GM19025 (cell line): ENCODE data around the gene GNPDA2.
"Not testable (repeated sequence)": the region's sequence is repeated elsewhere in the genome, so short reads cannot be mapped to it uniquely, and the experiment has no call there.

Experiments used
- ATAC-seq: cut with Tn5 transposase; IDR thresholded peaks from one replicate; pipeline ENCODE4 v1.9.1; 2021; ENCODE audit warnings: mild to moderate bottlenecking, low read depth, moderate library complexity; ENCODE audit not compliant: unreplicated experiment

Gene GNPDA2

DNA sequence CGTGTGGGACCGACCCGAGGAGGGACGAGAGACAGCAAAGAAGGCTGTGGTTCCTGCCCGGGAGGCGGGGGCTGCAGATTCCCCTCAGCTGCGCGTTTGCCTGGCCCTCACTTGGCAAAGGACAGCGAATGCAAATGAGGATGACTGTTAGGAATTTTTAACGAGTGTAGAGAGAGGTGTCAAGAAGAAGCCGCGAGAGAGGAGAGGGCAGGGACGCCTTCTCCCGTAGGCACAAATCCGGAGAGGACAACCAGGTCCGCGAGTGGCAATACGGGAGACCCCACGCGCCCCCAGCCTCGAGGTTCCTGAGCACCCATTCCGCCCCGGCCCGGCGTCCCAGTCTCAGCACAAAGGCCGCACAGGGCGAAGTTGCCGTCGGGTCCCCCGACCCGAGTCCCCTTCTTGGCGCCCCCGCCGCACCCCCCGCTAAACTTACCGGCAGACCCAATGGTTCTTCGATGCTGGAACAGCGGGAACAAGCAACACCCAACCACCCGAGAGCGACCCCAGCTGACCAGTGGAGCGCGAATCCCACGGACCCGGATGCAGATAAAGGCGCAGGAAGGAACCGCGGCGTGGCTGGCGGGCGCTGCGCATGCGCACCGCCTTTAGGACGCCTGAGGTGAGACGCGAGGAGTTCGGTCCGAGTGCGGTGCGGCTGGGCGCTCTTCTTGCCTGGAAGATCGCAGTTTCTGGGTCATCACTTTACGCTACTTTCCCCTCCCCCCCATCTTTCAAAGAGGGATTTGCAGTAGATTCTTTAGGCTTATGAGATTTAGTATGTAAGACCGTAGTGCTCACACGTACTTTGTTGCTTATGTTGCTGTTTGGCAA lies at the start of gene GNPDA2:
Gene GNPDA2 (minus strand): TSS at position 519 of the 834 bp plus-strand sequence. CDS start 4,349 bp downstream, outside the sequence.
- peak; percentile 89 for ATAC-seq

DNA sequence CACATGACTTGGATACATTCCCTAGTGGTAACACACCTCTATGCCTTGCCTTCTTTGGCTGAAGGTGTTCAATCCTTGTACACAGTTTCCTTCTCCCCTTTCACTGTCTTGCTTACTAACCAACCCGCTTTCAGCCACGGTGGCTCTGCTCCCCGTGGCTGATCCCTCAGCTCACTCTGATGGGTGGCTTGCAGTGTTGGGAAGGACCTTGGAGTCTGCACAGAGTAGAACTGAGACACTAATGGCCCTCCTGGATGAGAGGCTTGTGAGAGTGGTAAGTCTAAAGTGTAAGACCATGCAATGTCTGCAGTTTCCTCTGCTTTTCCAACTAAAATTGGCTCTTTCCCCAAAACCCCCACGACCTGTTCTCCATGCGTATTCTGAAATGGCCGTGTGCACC lies 46.0 kb upstream of the GNPDA2 start:
- no peak for ATAC-seq

DNA sequence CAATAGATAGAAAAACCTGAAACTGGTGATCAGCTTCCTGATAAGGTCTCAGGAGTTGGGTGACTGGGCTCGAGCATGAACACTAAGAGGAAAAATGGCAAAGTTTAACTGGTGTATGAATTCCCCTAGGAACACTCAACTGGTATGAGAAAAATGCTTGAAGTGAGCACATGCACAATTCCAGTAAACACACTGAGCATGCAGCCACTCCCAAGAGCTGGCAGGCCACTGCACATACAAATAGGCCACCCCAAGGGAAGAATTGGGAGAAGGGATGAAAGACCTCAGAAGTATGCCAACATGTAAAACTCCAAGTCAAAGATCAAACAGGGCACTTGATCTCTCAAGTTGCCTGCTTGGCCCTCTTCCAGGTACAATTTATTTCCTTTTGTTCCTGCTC lies 45.4 kb upstream of the GNPDA2 start:
- ATAC-seq, result no peak

DNA sequence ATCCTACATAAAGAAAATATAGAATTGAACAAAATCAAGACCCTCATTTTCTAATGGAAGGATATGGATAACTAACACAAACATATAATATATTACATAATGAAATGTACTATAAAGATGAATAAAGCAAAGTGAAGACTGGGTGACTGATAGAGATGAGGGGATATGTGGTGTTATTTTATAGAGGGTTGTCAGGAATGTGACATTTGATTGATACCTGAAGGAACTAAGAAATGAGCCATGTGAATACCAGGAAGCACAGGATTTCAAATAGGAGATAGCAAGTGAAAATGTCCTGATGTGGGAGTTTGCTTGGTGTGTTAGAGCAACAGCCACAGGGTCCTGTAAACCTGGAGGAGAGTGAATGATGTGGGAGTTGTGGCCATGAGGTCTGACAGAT lies 40.1 kb upstream of the GNPDA2 start:
- ATAC-seq, result no peak

DNA sequence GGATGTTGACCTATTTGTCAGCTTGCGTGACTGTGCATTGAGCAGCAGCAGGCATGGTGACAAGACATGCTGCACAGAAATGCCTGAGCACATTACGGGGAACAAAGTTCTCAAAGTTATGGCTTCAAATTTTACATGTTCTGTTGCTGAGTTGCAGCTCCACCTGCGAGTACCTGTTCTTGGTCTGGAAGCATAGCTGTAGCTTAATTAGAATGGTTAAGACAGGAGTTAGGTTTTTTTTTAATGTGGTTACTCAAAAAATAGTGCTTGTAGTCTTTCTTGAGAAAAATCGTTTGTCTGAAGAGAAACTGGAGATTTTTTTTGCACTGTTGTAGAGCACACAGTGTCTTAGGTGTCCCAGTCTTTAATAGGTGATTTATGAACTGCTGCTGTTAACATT lies 38.8 kb upstream of the GNPDA2 start:
- ATAC-seq, result no peak

DNA sequence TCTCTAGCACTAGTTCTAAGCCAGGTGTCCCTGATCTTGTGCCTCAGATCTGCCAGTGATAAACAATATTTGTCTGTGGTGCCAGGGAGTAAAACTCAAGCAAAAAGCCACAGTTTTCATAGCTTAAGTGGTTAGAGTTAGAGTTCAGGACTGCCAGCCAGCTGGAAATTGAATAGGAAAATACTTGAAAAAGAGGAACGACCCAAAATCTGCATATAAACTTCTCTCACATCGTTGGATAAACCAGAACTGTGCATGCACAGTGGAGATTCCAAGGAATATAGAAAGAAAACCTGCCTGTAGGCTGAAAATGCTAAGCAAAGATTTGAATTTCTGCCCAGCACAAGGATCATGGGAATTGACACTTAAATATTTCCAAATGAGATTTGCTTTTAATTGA lies 35.0 kb upstream of the GNPDA2 start:
- ATAC-seq, result no peak

DNA sequence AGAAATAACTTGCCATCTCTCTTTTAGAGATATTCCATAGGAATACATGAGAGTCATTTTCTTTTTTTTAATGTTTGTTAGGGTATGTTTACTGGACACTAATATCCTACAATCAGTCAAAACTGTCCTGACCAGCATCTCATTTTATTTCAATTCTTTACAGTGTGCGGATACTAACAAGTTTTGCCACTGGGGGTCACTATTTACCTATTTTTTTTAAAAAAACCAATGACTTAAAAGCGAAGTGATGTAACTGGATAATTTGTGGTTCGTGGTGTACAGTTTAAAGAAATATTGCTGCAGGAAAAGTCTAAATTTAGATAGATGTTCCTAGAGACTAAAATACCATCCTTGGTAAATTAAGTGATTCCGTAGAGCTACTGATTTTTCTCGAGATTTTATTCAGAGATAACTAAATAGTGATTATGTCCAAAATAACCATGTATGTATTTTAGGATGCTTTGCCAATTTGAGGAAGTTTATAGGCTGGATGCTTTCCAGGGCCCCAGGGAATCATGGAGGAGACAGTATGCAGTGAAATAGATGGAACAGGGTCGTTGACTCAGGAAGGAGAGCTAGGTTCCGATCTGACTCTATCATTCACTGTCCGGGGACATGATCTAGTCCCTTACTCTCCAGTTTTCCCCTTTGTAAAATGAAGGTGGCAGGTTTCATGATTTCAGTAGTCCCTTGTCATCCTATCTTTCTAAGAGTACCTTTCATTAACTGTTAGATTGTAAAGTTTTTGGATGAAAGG lies 34.0 kb upstream of the GNPDA2 start:
- ATAC-seq, result no peak

DNA sequence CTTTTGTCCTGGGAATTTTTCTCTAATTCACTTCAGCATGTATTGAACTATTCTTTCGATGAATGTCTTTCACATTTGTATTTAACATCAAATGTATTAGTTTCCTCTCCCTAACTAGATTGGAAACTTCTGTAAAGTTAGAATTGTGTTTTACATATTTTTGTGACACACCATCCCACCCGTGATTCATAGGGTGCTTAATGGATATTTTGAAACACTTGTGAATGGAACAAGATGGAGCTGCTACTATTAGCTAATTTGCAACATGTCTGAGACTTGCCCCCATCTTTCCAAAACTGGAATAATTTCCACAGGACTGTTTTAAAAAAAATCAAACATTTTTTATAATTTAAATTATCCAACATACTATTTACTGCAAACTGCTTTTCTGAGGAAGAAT lies 30.2 kb upstream of the GNPDA2 start:
- ATAC-seq, result no peak

DNA sequence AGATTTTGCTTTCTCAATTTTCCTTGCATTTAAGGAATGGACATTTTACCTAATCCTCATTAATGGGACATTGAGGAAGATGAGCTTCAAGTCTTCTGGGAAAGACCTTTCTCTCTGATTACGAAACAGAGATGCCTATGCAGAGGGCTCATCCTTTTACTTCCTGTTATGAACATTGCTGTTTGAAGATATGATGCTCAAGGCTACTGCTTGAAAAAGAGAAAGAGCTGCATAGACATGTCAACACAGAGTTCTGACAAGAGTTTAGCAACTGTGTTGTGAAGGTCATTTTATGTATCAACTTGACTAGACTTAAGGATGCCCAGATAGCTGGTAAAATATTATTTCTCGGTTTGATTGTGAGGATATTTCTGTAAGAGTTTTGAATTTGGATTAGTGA lies 13.8 kb upstream of the GNPDA2 start:
- no peak for ATAC-seq

DNA sequence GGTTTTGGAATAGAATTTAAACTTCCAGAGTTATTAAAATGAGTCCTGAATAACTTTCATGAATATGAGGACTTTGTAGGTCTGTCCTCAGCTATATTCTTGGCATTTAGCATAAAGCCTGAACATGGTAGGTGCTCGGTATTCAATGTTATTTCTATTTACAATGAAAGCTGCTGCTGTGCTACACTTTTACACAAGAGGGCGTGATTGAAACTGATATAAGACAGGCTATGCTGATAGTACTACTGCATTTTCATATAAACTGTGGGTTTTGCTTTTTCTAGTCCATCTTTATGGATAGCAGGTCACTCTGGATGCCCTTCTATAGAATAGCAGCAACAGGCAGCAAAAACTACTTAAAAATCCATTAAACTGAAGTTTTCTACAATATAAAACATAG lies 12.3 kb upstream of the GNPDA2 start:
- no peak for ATAC-seq

DNA sequence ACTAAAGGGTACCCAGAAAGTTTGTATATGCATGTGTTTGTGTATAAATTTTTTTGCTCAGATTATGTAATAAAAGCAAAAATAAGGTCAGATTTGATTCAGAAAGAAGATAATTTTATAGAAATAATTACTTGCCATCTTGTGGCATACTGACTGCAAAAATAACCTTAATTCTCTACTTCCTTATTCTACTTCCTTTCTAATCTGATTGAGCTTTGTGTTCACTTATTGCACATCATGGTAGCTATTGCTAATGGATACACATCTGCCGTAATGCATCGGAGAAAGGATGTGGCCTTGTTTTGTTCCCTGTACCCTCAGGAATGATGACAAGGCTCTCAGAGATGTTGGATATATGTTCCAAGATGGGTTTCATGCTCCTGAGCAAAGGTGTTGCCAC lies 10.5 kb upstream of the GNPDA2 start:
- ATAC-seq, result no peak

DNA sequence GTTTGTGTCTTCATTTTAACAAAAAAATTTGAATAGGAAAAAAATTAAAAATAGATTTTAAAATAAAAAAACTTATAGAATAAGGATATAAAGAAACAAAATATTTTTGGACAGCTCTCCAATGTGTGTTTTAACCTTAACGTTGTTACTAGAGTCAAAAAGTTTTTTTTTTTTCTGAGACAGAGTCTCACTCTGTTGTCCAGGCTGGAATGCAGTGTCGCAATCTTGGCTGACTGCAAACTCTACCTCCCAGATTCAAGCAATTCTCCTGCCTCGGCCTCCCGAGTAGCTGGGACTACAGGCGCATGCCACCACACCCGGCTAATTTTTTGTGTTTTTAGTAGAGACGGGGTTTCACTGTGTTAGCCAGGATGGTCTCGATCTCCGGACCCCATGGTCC lies 2.3 kb upstream of the GNPDA2 start:
- ATAC-seq, result not testable (repeated sequence)

DNA sequence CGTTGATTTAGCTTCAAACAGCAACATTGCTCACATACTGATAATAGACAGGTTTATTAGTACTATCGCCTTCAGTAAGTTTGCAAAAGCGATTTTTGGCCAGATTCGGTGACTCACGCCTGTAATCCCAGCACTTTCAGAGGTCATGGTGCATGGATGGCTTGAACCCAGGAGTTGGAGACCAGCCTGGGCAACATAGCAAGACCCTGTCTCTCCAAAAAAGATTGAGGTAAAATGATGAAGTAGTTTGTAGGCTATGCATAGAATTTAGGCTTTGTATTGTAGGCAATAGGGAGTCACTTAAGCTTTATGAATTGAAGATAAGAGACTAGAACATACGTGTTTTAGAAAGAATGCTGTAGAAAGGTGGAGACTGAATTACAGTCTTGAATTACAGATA lies 1.1 kb upstream of the GNPDA2 start:
- no peak for ATAC-seq

DNA sequence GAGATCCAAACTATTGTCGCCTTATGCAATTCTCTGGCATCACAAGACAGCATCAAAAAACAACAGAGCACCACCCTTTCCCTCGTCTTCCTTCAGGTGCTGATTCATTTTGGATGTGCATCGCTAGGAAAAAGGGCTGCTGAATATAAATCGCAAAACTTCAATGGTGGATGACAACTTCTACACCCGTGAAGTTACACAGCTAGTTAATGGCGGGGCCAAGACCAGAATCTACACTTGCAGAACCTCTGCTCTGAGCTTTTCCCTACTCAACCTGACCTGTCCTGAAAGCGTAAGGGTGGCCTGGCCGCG lies 674 bp downstream of the GNPDA2 start:
- ATAC-seq, result peak; percentile 9

DNA sequence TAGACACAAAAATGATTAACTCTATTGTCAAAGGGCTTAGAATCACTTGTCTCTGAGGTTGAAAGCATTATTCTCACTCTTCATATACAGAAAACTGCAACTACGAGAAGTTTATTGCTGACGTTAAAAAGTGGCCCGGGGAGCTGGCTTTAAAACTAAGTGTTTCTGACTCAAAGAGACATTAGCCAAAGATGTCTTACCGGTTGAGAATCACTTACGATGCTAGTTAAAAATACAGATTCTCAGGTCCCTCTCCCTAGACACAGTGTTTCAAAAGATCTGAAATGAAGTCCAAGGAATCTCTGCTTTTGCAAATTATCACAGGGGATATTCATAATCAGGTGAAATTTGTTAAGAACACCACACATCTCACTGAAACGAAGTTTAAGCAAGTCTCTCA lies 1.2 kb downstream of the GNPDA2 start:
- ATAC-seq, result no peak

DNA sequence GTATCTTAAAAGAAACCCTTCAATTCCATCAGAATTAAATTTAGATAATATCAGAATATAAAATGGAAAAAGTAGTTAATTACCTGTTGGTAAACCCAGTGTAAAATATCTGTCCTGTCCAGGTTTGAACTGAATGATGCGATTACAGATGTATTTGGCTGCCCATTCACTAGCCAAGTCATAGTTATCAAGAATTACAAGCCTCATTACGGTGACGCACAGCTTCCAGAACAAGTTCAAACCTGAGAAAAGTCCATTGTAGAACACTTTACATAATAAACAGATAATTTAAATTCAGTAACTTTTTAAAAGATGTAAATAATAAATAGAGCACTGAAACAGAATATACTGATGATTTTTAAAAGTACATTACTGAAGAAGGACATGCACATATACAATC lies 4.4 kb downstream of the GNPDA2 start:
- ATAC-seq, result no peak

DNA sequence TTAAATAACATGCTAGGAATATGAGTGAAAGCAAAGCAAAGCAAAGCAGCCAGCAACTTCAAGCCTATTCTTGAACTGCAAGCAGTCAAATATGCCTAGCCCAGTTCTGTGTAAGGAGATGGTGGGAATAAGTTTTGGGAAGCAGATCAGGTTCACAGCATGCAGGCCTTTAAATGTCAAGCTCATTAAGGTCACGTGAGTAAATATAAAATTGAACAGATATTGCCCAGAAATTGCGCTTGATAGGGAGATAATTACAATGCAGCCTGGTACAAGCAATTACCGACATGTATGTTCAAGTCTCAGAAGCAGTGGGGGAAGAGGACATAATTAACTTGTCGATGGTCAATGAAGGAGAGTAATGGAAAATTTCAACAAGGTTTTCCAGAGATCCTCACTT lies 6.0 kb downstream of the GNPDA2 start:
- ATAC-seq, result no peak

DNA sequence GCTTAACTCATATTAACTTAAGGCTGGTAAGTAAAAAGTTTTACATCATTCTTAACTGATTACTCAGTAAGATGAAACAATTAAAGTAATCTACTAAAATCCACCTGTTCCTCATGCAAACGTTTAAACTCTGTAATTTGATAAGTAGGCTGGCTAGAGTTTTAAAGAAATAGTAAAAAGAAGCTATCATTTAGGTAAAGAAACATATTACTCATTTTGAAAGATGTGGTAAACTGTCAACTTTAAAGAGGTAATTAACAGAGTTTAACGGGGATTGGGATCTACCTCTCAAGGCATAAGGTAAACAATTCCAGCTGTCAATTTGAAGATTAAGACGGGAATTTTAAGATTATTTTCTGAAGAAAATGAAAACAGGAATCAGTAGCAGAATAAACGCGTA lies 9.8 kb downstream of the GNPDA2 start:
- no peak for ATAC-seq

DNA sequence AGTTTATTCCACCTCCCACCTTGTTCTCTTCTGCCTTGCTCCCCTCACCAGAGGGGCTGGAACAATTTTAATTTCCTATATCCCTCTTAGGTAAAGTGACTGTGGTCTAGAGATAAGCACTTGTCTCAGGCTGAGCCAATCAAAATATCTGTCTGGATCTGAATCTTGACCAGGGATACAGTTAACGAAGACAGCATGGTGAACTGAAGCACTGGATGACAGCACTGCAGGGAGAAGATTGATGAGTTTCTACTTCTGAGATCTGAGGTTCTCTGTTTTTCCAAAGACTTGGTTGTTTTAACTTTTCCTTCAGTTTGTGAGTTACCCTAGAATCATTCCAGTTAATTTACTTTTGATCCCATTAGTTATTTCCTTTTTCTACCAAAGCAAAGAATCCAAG lies 13.2 kb downstream of the GNPDA2 start:
- ATAC-seq, result no peak

DNA sequence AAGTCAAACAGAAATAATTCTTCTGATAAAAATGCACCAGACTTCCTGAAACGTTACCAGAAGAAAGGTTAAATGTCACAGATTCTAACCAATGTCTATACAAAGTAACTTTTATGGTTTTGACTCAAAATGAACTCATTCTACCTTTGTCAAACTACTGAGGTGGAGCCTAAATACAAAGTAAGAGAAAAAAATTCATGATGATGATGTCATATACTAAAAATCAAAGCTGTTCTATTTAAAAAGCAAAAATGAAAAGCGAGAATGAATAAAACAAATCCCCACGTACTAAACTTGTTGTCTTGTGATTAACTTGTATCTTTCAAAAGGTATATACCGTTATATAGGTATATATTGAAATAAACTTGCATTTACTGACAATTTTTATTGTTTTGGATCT lies 21.7 kb downstream of the GNPDA2 start:
- ATAC-seq, result no peak

DNA sequence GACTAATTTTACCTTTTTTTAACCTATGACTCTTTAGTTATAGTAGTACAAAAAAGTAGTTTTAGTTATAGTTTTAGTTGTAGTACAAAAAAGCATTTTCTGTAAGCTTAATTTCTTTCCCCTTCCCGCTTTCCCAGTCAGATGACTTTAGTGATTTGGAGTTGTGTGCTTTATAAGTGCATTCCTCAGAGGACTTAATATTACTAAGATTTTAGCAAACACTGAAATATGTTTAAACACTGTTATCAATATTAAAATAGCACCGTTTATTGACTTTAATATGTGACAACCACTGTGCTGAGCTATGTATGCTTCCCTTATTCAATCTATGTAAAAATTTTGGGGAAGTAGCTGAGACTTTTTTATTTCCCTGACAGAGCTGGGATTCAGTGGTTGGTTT lies 25.3 kb downstream of the GNPDA2 start:
- no peak for ATAC-seq

DNA sequence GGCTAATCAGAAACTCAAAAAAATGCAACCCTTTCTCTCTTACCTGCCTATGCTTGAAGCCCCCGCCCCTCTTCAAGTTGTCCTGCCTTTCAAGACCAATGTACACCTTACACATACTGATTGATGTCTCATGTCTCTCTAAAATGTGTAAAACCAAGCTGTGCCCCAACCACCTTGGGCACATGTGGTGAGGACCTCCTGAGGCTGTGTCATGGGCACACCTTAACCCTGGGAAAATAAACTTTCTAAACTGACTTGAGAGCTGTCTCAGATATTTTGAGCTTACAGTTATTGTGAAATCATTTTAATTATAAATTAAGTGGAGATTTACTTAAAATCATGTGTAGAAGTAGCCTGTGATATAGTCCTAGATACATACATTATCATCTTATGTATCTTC lies 25.9 kb downstream of the GNPDA2 start:
- no peak for ATAC-seq
